Medulla oblongata (tissue), 1 donor: ENCODE results near the gene FGFR1OP2.
A peak's percentile ranks its signal among the peaks of the same experiment; 100 is the strongest.
"Not testable (repeated sequence)": the region's sequence is repeated elsewhere in the genome, so short reads cannot be mapped to it uniquely, and the experiment has no call there.

ENCODE experiments used
- DNase-seq: peaks from one replicate; pipeline ENCODE4 v3.0.0-alpha.2; 2015; ENCODE audit errors: extremely low spot score

Gene FGFR1OP2

DNA sequence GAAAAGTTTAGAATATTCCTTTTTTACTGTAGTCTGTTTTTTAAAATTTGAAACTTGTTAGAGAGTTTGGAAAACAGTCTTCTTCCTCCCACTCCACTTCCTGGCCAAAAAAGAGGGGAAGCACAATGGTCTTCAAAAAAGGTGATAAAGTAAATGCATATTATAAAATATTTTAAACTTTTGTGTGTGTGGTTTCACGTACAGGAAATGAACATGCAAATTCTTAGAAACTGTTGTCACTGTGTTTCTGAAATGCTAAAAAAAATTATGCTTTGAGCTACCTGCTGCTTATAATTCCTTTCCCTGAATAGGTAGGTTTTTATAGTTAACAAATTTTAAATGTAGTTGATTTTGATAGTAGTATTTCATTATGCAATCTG is 2.9 kb downstream of the FGFR1OP2 start:
- no peak for DNase-seq

DNA sequence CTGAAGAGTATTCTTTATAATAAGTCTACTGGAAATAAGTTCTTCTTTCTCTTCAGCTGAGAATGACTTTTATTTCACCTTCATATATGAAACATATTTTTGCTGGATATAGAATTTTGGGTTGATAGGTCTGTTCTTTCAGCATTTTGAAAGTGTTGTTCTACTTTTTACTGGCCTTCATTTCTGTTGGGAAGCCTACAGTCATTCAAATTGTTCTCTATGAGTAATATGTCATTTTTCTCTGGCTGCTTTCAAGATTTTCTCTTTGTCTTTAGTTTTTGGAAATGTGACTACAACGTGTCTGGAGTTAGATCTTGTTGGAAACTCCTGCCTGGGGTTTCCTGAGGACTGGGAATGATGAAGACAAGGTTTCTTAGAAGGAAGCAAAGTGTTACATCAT is 10.0 kb downstream of the FGFR1OP2 start:
- no peak for DNase-seq

DNA sequence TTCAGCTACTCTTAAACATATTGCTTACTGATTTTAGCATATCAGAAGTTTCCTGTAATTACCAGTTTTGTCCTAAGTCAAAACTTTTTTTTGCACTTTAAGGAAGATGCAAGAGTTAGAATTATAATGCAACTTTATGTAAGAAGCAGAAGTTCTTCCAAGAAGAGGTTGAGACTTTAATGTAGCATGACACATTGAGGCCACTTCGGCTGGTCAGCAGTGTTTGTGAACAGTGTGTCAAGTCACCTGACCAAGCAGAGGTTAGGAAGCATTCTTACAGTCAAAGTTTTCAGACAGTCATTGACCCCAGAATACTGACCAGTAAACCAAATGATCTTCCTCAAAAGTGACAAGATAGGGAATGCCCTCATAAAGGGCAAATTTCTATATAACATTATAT is 15.2 kb downstream of the FGFR1OP2 start:
- peak; percentile 65 for DNase-seq

DNA sequence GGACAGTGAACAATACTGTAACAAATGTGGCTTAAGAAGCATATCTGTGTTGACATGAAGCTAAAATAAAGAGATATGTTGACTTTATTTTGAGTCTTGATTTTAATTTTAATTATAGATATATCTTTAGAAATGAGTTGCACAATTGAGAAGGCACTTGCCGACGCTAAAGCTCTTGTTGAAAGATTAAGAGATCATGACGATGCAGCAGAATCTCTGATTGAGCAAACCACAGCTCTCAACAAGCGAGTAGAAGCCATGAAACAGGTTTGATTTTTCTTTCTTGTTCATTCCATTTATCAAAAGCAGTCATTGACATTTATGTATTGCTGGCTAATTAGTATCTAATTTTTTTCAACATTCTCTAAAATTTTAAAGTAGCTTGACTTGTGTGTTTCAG is 15.8 kb downstream of the FGFR1OP2 start:
- DNase-seq = no peak

DNA sequence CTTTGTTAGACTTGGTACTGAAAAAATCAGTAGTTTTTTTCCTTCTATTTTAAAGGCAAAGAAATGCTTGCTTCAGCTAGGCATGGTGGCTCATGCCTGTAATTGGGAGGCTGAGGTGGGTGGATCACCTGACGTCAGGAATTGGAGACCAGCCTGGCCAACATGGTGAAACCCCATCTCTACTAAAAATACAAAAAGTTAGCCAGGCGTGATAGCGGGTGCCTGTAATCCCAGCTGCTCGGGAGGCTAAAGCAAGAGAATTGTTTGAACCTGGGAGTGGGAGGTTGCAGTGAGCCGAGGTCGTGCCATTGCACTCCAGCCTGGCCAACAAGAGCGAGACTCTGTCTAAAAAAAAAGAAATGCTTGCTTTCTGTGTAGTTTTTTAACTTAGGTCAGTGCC is 23.1 kb downstream of the FGFR1OP2 start:
- not testable (repeated sequence) for DNase-seq

DNA sequence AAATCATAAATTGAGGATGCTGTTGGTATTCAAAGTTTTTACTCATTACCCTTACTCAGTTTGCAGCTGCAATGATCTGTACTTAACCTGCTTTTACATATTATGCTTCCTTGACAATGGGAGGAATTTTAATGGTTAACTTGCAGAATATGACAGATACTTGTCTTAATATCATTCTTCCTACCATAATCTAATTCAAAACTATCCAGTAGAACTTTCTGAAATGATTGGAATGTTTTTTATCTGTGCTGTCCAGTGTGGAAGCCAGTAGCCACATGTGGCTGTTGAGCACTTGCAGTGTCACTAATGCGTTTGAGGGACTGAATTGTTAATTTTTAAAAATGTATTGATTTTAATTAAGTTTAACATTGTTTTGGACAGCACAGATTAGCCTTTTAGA is 23.5 kb downstream of the FGFR1OP2 start:
- DNase-seq = no peak

DNA sequence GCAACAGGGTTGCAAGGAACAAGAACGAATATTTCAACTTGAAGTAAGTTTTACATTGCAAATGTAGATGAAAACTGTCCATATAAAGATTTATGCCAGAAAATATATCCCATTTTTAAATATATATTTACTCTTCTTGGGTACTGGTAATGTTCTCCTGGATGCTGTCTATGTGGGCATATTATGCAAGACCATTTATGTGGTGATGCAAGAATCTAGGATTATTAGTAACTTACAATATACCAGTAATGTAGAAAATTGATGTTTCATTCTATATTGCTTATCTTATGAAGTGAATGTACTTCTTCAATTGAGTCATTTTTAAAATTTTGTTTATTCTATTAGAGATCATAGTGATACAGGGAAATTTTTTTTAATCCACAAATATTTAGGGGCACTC is 25.1 kb downstream of the FGFR1OP2 start:
- DNase-seq = no peak

DNA sequence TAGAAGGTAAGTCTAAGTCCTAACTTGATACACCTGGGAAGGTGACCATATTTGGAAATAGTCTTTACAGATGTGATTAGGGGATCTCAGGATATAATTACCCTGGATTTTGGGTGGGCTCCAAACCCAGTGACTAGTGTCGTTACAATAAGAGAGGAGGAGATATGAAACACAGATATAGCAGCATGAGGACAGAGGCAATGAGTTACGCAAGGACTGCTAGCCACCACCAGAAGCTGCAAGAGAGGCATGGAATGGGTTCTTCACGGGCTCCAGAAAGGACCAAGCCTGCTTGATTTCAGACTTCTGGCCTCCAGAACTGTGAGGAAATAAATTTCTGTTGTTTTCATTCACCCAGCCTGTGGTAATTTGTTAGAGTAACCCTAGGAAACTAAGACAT is 28.6 kb downstream of the FGFR1OP2 start:
- no peak for DNase-seq

DNA sequence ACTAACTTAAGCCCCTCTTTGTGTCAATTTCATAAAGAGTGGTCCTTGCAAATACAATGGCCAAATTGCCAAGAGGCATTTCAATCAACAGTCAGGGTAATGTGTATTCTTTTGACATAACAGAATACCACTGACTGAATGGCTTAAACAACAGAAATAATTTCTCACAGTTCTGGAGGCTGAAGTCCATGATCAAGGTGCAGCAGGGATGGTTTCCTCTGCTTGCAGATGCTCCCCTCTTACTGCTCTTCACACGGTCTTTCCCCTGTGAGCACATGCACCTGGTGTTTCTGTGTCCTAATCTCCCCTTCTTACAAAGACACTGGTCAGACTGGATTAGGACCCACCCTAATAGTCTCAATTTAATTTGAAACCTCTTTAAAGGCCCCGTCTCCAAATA is 31.9 kb downstream of the FGFR1OP2 start:
- no peak for DNase-seq

DNA sequence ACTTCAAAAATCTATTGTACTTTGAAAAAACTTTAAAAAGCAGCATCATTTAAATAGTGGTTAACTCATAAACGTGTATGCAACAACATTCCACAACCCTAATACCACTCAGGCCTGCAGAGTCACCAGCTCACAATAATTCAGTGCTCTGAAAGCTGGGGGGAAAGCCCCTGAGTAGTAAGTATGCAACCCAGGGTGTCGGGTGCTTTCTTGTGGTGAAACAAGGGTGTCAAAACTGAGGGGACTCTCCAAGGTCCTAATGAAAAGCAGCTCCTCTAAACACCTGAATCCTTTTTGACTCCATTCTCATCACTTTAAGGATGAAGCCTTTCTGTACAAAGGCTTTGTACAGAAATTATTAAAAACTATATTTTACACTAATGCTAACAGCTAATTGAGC is 33.7 kb downstream of the FGFR1OP2 start:
- no peak for DNase-seq

DNA sequence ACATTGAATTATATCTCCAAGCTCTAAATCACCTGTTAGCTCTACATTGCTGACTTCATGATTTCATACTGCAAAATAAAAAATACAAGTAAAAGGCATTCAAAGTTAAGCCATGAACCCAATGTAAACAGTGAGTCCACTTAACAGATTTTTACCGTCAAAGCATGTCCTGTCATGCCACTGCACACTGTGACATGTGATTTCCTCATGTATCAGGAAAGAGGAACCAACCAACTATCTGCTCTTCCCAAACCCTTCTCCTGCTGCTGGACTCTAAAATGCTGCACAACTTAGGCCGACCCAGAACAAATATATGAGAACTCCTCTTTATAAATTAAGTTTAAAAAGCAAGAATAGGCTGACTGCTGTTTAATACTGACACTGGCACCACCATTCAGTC is 38.4 kb downstream of the FGFR1OP2 start:
- peak; percentile 69 for DNase-seq

DNA sequence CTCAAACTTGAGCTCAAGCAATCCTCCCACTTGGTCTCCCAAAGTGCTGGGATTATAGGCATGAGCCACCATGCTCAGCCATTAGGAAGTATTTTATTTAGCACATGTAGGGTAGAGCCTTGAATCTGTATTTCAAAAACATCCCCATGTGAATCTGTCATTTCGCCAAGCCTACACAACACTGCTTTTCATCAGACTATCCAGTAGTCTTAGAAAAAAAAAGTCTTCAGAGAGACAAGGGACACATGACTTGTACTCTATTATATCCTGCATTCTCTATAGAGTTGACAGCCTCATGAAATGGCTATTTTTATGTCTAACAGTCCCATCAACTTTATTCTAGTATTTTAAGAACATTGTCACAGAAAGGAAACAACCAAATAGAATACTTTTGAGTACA is 40.5 kb downstream of the FGFR1OP2 start:
- peak; percentile 50 for DNase-seq

DNA sequence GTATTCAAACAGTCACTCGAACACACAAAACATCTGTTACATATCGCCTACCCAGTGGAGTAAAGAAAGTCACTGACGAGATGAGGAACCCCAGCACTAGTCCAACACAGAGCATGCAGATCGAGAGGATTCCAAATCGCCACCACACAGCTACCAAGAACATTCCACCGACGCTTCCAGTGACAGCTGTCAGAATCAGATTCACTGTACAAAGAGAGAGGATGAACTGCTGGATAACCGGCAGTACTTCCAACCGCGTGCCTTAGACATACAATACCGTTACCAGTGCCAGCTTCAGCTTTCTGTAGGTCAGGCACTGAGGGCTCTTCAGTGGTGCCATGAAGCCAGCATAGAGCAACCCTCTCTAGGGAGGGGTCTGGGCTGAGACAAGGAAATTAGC is 41.5 kb downstream of the FGFR1OP2 start:
- no peak for DNase-seq

DNA sequence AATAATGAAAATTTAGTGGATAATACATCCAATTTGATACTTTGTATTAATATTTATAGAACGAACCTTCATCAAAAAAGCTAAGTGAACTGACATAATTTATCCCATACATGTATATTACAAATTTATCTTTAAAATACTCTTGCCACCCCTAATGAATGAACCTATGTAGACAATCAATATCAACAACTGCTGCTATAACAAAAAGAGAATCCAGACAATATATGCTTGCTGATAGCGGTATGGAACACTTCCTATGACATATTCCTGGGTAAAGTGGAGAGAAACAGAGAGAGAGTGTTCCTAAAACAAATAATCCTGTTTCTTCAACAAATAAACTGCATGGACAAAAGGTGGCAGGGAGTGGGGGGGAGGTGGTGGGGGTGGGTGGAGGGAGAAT is 44.6 kb downstream of the FGFR1OP2 start:
- no peak for DNase-seq

DNA sequence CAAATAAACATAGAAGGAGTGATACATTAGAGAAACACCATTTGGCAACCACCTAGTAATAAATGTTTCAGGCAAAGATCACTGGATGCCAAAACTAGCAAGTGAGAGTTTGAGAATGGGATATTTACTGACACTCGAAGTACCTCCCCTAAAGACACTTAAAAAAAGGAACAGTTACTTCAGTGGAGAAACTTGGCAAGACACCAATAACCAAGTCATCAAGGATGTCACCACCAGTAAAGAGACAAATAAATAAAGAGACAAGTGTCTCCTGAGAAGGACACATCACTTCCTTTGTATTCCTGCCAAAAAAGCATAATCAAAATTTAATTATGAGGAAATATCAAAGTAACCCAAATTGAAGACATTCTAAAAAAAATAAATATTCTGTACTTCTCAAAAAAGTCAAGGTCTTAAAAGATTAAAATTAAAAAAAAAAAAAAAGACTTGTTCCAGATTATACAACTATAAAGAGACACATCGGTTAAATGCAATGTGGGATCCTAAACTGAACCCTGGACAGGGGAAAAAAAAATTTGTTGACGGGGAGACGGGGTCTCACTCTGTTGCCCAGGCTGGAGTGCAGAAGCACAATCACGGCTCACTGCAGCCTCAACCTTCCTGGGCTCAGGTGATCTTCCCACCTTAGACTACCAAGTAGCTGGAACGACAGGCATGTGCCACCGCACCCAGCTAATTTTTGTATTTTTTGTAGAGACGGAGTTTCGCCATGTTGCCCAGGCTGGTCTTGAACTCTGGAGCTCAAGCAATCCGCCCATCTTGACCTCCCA is 49.6 kb downstream of the FGFR1OP2 start:
- DNase-seq = peak; percentile 71

DNA sequence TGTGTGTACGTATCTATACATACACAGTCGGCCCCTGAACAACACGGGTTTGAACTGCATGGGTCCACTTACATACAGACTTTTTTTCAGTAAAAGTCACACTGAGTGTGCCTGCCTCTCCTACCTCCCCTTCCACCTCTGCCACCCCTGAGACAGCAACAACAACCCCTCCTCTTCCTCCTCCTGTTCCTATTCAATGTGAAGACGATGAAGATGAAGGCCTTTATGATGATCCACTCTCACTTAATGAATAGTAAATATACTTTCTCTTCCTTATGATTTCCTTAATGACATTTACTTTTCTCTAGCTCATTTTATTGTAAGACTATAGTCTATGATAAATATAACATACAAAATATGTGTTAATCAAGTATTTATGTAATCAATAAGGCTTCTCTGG is 50.4 kb downstream of the FGFR1OP2 start:
- DNase-seq = no peak

DNA sequence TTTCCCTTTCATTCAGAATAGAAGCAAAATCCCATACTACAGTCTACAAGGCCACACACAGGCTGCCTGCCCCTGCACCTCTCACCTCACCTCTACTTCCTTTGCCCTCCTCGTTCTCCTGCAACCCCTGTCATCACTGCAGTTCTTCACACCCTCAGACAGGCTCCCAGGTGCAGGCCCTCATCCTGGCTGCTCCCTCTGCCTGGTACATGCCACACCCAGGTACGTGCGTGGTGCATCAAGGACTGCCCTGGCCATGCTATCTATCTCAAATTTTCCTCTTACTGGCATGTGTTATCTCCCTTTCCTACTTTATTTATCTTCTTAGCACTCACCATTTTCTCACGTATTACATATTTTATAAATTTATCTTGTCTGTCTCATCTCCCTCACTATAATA is 51.6 kb downstream of the FGFR1OP2 start:
- no peak for DNase-seq

DNA sequence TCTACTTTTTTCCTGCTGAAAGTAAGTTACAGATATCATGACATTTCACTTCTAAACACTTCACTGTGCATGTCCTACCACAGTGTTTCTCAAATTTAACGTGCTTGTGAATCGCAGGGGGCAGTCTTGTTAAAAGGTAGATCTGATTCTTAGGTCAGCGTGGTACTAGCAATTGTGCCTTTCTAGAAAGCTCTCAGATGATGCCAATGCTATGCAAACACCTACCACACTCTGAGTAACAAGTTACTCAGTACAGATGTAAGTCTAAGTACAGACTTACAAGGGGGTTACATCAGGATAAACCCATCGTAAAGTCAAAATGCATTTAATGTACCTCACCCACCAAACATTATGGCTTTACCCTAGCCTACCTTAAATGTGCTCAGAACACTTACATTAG is 53.6 kb downstream of the FGFR1OP2 start:
- DNase-seq = no peak

DNA sequence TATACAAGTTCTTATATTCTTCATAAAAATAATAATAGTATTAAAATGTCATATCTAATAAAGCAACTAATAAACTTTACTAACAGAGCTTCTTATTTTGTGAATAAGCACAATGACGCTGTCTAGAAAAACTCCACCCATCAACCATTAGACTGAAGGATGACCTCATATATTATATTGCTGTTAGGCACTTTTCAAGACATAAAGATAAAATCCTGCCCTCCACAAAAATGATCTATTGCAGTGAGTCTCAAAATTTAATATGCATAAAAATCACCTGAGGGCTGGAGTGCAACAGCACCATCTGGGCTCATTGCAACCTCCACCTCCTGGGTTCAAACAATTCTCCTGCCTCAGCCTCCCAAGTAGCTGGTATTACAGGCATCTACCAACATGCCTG is 55.8 kb downstream of the FGFR1OP2 start:
- DNase-seq = no peak

DNA sequence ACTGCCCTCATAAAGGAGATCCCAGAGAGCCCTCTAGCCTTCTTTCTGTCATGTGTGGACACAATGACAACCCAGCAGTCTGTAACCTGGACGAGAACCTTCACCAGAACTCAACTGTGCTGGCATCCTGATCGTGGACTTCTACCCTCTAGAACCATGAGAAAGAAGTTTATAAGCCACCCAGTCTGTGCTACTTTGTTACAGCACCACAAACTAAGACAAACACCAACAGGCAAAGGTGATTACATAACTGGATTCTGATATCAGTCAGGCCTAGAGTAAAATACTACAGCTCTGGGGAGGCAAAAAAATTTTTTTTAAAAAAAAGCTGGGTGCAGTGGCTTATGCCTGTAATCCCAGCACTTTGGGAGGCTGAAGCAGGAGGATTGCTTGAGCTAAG is 57.4 kb downstream of the FGFR1OP2 start:
- DNase-seq = no peak

DNA sequence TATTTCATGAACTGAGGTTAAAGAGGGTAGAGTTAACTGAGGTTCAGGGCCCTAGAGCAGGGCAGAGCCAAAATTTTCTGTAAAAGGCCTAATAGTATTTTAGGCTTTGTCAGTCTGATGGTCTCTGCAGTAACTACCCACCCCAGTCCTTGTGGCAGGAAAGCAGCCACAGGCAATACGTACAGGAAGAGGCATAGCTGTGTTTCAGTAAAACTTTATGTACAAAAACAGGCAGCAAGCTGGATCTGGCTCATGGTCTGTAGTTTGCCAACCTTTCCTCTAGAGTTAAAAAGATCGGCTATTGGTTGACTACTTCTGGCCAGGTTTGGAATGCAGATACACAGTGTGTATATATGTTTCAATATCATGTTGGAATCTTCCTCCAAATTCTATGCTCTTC is 58.7 kb downstream of the FGFR1OP2 start:
- DNase-seq = no peak

DNA sequence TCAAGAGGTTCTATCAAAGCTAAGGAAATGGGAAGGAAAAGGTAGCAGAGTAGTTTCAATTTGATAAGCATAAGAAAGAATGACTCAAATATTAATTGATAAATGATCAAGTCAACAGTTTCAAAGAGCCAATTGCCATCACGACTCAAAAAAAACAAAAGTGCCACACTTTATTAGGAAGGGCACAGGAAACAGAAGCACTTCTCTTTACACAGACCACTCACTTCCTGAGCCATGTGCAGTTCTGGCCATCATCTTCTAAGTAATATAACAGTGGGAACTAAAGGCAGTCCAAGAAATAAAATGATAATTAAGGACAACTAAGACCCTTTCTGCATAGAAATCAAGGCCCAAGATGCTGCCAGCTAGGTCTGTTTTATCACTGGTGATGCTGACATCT is 62.7 kb downstream of the FGFR1OP2 start:
- DNase-seq = no peak

DNA sequence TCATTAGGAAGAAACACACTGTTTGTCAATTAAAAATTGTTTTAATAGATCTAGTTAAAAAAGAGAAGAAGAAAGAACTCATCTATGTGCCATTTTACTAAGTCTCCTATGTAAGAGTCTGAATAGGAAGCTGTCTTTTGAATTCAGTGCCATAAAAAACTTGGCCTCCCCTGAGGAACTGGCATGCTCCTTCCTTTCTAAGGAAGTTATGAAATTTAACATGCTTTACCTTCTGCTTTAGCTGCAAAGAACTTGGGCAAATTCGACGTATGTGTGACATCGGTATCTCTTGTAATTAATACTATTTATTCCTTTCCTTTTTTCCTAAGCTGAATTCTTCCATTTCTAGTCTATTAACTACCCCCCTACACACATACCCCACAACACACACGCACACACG is 63.4 kb downstream of the FGFR1OP2 start:
- DNase-seq = no peak

DNA sequence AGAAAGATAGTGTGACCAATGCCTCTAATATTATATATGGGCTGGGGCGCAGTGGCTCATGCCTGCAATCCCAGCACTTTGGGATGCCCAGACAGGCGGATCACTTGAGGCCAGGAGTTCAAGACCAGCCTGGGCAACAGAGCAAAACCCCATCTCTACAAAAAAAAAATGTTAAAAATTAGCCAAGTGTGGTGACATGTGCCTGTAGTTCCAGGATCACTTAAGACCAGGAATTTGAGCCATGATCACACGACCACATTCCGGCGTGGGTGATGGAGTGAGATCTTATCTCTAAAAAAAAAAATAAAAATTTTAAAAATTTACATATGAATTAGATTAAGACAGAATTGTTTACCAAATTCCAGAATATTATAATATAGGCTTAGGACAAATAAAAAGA is 63.9 kb downstream of the FGFR1OP2 start:
- DNase-seq = no peak
